GM12891 (cell line): ENCODE measurements around the gene TGM2.

Source experiments
- PAX5 ChIP-seq: IDR thresholded peaks from 2 replicates; pipeline ENCODE4 v1.6.1; 2011; ENCODE audit warnings: low read length, moderate library complexity, mild to moderate bottlenecking; ENCODE audit not compliant: insufficient read depth, severe bottlenecking
- POLR2A ChIP-seq: IDR thresholded peaks from 2 replicates; pipeline ENCODE4 v1.6.1; 2011; ENCODE audit warnings: low read depth, low read length, control low read depth
- POLR2AphosphoS5 ChIP-seq: IDR thresholded peaks from 2 replicates; pipeline ENCODE4 v1.6.1; 2011; ENCODE audit warnings: low read depth, low read length, control low read depth
- POU2F2 ChIP-seq: IDR thresholded peaks from 2 replicates; pipeline ENCODE4 v1.6.1; 2011; ENCODE audit warnings: low read depth, mild to moderate bottlenecking, control low read depth, low read length, moderate library complexity
- SPI1 ChIP-seq: IDR thresholded peaks from 2 replicates; pipeline ENCODE4 v1.6.1; 2011; ENCODE audit warnings: low read depth, low read length, control low read depth
- TAF1 ChIP-seq: IDR thresholded peaks from 2 replicates; pipeline ENCODE4 v1.6.1; 2011; ENCODE audit warnings: low read depth, low read length, control low read depth

DNA sequence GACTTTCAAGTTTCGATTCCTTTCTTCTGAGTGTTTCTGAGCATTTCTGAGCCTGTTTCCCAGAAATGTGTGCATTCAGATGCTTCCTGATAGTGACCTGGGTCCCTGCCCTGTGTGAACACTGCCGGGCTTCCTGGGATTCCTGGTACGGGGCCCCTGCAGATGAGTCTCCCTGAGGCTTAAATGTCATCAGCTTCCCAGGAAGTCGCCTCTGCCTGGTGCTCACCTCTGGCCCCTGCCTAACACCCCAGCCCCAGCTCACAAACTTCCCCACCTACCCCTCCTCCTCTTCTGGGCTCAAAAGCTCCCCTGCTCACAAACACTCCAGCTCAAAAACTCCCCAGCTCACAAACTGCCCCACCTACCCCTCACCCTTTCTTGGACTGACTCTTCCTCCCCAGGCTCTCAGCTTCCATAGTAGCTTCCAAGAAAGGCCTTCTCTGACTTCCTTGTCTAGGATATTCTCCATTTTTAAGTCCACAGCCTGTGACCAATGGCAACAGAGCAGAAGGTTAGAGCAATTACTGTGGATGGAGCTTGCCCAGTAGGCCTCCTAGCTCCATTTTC is 42.0 kb downstream of the TGM2 start:
- TF ChIP-seq SPI1: no peak
- no peak for TF ChIP-seq POLR2AphosphoS5
- TF ChIP-seq POLR2A: no peak
- TF ChIP-seq TAF1: no peak
- TF ChIP-seq PAX5: no peak
- no peak for TF ChIP-seq POU2F2
